HG03280 (cell line): Measurements from ENCODE around the gene MT1HL1.
"Not testable (repeated sequence)": the region's sequence is repeated elsewhere in the genome, so short reads cannot be mapped to it uniquely, and the experiment has no call there.

Experiments
- ATAC-seq: cut with Tn5 transposase; IDR thresholded peaks from one replicate; pipeline ENCODE4 v1.9.1; 2021; ENCODE audit warnings: mild to moderate bottlenecking, moderate library complexity; ENCODE audit not compliant: unreplicated experiment

The MT1HL1 gene

DNA sequence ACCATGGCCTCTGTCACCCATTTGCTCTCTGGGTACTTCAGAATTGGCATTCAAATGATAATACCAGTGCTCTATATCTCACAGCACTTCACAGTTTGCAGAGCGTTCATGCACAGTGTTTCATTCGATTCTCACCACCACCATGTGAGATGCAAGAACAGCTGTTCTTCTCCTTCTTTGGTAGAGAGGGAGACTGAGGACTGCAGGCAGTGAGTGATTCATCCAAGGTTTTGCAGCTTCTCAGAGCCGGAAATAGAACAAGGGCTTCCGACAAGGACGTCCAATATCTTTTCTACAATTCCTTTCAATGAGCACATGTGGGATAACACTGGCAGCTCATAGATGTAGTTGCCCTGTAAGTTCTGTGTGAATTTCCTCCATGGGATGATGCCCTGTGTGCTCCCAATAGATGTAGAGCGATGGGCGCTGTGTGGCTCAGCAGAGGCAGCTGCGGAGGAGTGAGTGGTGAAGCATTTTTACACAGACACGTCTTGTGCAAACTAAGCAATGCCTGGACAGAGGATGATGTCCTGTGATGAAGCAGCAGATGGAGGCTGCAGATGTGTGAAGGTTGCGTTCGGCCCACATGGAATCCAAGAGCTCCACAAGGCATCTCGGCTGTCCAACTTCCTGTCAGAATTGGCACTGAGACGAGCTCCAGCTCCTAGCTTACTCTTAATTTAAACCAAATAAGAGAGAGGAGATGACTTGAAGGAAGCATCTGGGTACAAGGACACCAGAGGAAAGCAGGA is 24.9 kb downstream of the MT1HL1 start:
- no peak for ATAC-seq

DNA sequence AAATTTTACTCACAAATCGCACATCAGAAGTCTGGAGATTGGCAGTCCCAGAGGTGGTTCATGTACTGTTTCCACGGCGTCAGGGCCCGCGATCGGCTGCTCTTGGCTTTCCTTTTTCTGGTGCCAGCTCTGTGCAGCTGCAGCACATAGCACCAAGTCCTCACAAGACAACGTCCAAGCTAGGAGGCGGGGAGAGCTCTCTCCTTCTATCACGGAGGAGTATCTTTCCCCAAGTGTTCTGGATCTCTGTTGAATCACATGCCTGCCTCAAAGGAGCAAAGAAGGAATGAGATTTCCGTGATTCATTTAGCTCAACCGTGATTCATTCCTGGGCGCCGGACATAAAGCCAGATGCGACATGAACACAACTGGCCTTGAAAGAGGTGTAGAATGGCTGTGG is 25.5 kb downstream of the MT1HL1 start:
- ATAC-seq, result no peak

DNA sequence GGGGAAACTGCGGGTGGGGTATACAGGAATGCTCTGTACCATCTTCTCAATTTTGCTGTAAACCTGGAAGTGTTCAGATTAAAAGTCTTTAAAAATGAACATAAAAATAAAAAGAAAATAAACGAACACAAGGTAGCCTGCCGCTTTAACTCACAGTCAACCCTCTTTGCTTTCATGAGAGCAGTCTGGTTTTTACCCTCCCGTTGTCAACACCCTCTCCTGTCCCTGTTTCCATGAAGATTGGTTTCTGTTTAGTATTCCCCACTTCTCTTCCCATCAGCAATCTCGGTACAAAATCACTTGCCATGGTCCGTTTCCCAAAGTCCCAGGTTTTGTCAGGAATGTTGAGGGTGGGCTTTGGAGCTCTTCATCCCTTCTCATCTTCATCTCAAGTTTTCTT is 28.8 kb downstream of the MT1HL1 start:
- no peak for ATAC-seq

DNA sequence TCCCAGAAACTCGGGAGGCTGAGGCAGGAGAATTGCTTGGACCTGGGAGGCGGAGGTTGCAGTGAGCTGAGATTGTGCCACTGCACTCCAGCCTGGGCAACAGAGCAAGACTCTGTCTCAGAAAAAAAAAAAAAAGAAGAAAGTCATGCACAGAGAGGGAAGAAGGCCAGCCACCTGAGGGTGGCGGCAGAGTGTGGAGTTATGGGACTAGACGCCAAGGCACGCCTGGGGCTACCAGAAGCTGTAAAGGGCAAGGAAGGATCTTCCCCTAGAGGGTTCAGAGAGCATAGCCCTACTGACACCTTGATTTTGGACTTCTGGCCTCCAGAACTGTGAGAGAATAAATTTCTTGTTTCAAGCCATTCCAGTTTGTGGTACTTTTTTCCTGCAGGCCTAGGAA is 30.2 kb downstream of the MT1HL1 start:
- not testable (repeated sequence) for ATAC-seq

DNA sequence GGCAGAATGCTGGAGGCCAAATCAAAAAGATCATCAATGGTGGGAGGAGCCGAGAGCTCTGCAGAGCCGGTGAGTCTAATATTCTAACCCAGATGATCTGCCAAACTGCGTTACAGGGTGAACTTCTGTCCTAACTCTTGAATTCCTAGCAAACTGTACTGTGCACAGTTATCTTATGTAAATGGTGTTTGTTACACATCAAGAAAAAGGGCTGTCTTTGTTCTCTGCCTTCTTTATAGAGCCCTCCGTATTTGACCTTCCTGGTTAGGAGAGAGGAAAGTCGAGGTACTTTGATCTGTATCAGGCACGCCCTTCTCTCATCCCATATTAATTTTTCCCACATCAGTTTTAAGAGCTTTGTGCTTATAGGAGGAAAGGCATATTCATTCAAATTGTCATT is 37.6 kb downstream of the MT1HL1 start:
- ATAC-seq, result no peak

DNA sequence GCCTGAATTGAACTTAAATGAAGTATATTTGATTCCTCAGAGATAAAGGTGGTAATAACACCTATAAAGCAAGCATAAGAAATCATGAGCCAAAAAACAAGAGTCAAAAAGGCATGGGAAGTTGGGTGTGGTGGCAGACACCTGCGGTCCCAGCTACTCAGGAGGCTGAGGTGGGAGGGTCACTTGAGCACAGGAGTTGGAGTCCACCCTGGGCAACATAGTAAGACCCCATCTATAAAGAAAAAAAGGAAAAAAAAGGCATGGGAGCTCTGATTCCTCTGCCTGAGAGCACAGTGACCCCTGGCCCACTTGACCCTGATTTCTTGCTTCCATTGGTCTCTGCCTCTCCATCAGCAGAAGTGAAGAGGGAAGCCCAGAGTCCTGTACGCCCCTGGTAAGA is 40.3 kb downstream of the MT1HL1 start:
- no peak for ATAC-seq

DNA sequence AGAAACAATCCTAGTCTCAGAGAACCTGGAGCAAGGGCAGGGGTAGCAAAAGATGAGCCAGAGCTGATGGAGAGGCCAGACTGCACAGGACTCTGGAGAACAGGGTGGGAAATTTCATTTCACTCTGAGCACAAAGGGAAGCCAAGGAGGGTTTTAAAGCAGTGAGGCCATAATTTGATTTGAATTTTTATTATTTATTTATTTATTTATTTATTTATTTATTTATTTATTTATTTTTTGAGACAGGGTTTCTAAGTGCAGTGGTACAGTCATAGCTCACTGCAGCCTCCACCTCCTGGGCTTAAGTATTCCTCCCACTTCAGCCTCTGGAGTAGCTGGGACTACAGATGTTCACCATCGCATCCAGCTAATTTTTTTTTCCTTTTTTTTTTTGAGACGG is 45.1 kb downstream of the MT1HL1 start:
- no peak for ATAC-seq

DNA sequence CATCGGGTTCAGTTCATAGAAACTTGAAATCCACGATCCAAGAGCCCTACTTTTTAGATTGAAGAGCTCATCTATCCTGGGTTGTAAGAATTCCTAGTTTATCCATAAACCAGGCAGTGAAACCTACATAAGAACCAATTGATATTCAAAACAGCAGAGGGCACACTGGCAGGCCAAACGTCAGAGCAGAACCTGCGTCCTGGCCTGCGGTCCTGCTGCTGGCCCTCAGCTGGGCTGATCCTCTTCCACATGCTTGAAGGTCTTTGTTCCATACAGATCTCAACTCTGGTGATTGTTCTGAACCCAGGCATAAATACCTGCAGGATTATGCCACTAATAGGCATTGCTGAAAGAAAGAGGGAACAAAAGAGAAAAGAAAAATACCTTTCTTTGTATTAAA is 47.0 kb downstream of the MT1HL1 start:
- ATAC-seq, result no peak
